Pancreas (tissue), 10 donors: ENCODE results near the gene KLK15. TPM values are rescaled to one million over a fixed set of nuclear protein-coding genes. Genes with fewer than 3 reads are reported as not detected.

Experiments
- ATAC-seq, 4 donors: fragments of 200-7000 bp; cut with Tn5 transposase; one replicate each; pipeline versions ENCODE4 v1.8.0 to v1.9.1; 2020; ENCODE audit warnings: mild to moderate bottlenecking in 4 of 4, moderate library complexity in 4 of 4
- DNase-seq, 6 donors: peaks; one replicate each; pipeline ENCODE4 v3.0.0-alpha.2; 2020
- FAIRE-seq: peaks from 2 replicates; lab custom pipeline; 2012; peaks lifted over from hg19 to GRCh38; lab: Jason Lieb, UNC
- H3K27ac ChIP-seq, 4 donors: fragments of 200-600 bp; sonication (generic); 1 replicate in 3 of 4; 2 replicates in 1 of 4; pipeline versions ENCODE4 v1.5.0 to v1.8.0; 2020
- H3K27me3 ChIP-seq, 4 donors: fragments of 200-600 bp; one replicate each; pipeline ENCODE4 v1.8.0; 2021
- H3K36me3 ChIP-seq, 3 donors: fragments of 200-600 bp; sonication (generic) in 1 of 3; one replicate each; pipeline versions ENCODE4 v1.5.0 to v1.8.0; 2020 to 2021
- H3K4me1 ChIP-seq, 3 donors: fragments of 200-600 bp; one replicate each; pipeline ENCODE4 v1.8.0; 2021
- H3K4me3 ChIP-seq, 4 donors: fragments of 200-600 bp; sonication (generic) in 2 of 4; one replicate each; pipeline versions ENCODE4 v1.5.0 to v1.8.0; 2020 to 2021
- H3K9me3 ChIP-seq, 4 donors: fragments of 200-600 bp; one replicate each; pipeline ENCODE4 v1.8.0; 2021
- CTCF ChIP-seq, 4 donors: fragments of 200-600 bp; sonication (generic) in 3 of 4; IDR thresholded peaks; one replicate each; pipeline versions ENCODE4 v1.5.0 to v1.8.0; 2021; ENCODE audit warnings: antibody characterized with exemption in 4 of 4
- WGBS, 2 donors: extraction: QIAGEN DNeasy Blood & Tissue Kit; methylation state at CpG; one replicate each; pipeline ENCODE4 v1.1.7; 2013; 5-methylcytosine and 5-hydroxymethylcytosine counted together
- intact Hi-C, 3 donors: fragments of 100-400 bp; cut with DNase I; formaldehyde crosslinking; loops; one replicate each; pipeline versions ENCODE4 v1.11.1 to v1.14.2; 2022
- polyA plus RNA-seq, 2 donors: library from polyadenylated mRNA; stranded (reverse); fragments of 200-250 nt; gene quantifications; one replicate each; pipeline ENCODE4 v1.2.3, GENCODE V29; 2013
- total RNA-seq, 6 donors: library from RNA; stranded (reverse); fragmentation: NEBNext Ultra II Directional in 4 of 6; extraction: Animal tissue kit (Norgen Biotek cat#: 25700) in 4 of 6; gene quantifications; one replicate each; pipeline versions ENCODE4 v1.2.1 to v1.2.4, GENCODE V29; 2021 to 2023
- donor health status: healthy with polysubstance abuse.
- donor health status: DM: no; HTN: no; CAD: no; lungs with moderate emphysema.
- donor health status: DM: no; HTN: no; CAD: no.
- donor health status: control.
- donor health status: control.
- donor health status: Bipolar disorder and iron deficiency.
- donor health status: DM: yes; HTN: yes; CAD: no.
- donor health status: DM: no; HTN: no; CAD: no.
- donor health status: DM: no; HTN: no; CAD: no.
- donor health status: DM: yes; HTN: yes; CAD: no.

KLK15 gene
- total and polyA plus RNA-seq, 8 donors, result 0.07 to 0.27 TPM; not detected in 6

GRCh38 chr19:50797429-50797780 lies 36.0 kb downstream of the KLK15 start:
- no peak for ATAC-seq

GRCh38 chr19:50796634-50797428 lies 36.5 kb downstream of the KLK15 start:
- H3K4me1 ChIP-seq, result no peaks in the 10 kb centered on the region
- ATAC-seq (no peak), DNase-seq (no peak), FAIRE-seq (no peak)
- no peak overlapping the region for H3K27ac ChIP-seq
- intact Hi-C loops, result no loop called here
- H3K9me3 ChIP-seq, result no peaks in the 10 kb centered on the region
- 90 to 95% methylated on average over 8 of the region's 8 CpGs for WGBS, 2 donors
- no peak for TF ChIP-seq CTCF (IDR thresholded peaks at IDR 0.05)
- peaks cover 0 to 38% (median 21%) of the 10 kb centered on the region in 3 donors for H3K36me3 ChIP-seq
- H3K27me3 ChIP-seq, result no peaks in the 10 kb centered on the region
- no peak overlapping the region for H3K4me3 ChIP-seq

More at GRCh38 chr19:50797429-50797780, 36.0 kb downstream of the KLK15 start:
- TF ChIP-seq CTCF (IDR thresholded peaks at IDR 0.05), result no peak
- intact Hi-C loops, result no loop called here
- Histone ChIP-seq H3K27me3 (no peaks in the 10 kb centered on the region), H3K4me3 (no peak overlapping the region), H3K9me3 (no peaks in the 10 kb centered on the region), H3K4me1 (peaks cover 0 to 1% (median 0%) of the 10 kb centered on the region in 3 donors), H3K36me3 (peaks cover 0 to 41% (median 21%) of the 10 kb centered on the region in 3 donors), H3K27ac (no peak overlapping the region)
- FAIRE-seq (no peak), DNase-seq (no peak)
- 87 to 89% methylated on average over 7 of the region's 7 CpGs for WGBS, 2 donors

- FAIRE-seq (no peak), DNase-seq (no peak), ATAC-seq (no peak)
- no peak for TF ChIP-seq CTCF (IDR thresholded peaks at IDR 0.05)
- 92% methylated on average over 9 of the region's 9 CpGs for WGBS, 2 donors
- H3K4me3 ChIP-seq, result no peak overlapping the region
- peaks cover 0 to 32% (median 21%) of the 10 kb centered on the region in 3 donors for H3K36me3 ChIP-seq
- intact Hi-C loops, result no loop called here
- H3K4me1 ChIP-seq, result no peaks in the 10 kb centered on the region
- H3K9me3 ChIP-seq, result no peaks in the 10 kb centered on the region
- H3K27me3 ChIP-seq, result no peaks in the 10 kb centered on the region
- H3K27ac ChIP-seq, result no peak overlapping the region
Observed at GRCh38 chr19:50796128-50796633, 37.2 kb downstream of the KLK15 start.

GRCh38 chr19:50795664-50796073 lies 37.7 kb downstream of the KLK15 start:
- intact Hi-C loops, result no loop called here
- no peak for FAIRE-seq
- ATAC-seq, result no peak

More at GRCh38 chr19:50795664-50796073, 37.7 kb downstream of the KLK15 start:
- no peak for TF ChIP-seq CTCF (IDR thresholded peaks at IDR 0.05)
- Histone ChIP-seq H3K4me1 (no peaks in the 10 kb centered on the region), H3K27me3 (no peaks in the 10 kb centered on the region), H3K27ac (no peak overlapping the region), H3K9me3 (no peaks in the 10 kb centered on the region), H3K36me3 (peaks cover 0 to 27% (median 16%) of the 10 kb centered on the region in 3 donors), H3K4me3 (no peak overlapping the region)
- DNase-seq, result no peak
- WGBS, 2 donors, result 80 to 95% methylated on average over 4 of the region's 4 CpGs
